Vagina (tissue), 2 donors: ENCODE measurements around the gene FAM117A.

Experiments used
- CTCF ChIP-seq, 3 experiments: fragments of 450-650 bp in 2 of 3; fragments of 200-600 bp in 1 of 3; sonication (generic) in 1 of 3; IDR thresholded peaks; one replicate each; pipeline ENCODE4 v1.5.1; 2017 to 2019; ENCODE audit warnings: antibody characterized with exemption in 3 of 3, mild to moderate bottlenecking in 2 of 3, moderate library complexity in 2 of 3
- POLR2A ChIP-seq, 2 donors: fragments of 450-650 bp; IDR thresholded peaks; one replicate each; pipeline ENCODE4 v1.6.1; 2017; ENCODE audit warnings: antibody characterized with exemption in 2 of 2, mild to moderate bottlenecking in 2 of 2, moderate library complexity in 2 of 2
- POLR2AphosphoS5 ChIP-seq, 2 donors: sonication (generic); formaldehyde crosslinking; IDR thresholded peaks; one replicate each; pipeline ENCODE4 v1.9.0; 2017; ENCODE audit warnings: antibody characterized with exemption in 2 of 2, mild to moderate bottlenecking in 2 of 2, low read depth in 1 of 2; ENCODE audit not compliant: insufficient read depth in 1 of 2

- TF ChIP-seq CTCF (IDR thresholded peaks at IDR 0.05) (no peak), POLR2A (IDR thresholded peaks at IDR 0.05) (no peak), POLR2AphosphoS5 (IDR thresholded peaks at IDR 0.05; ENCODE audit: insufficient read depth in 1 of 2, low read depth in 1 of 2) (no peak)
Measured at GRCh38 chr17:49700960-49701359, 63.0 kb downstream of the FAM117A start.
